ENCODE data around the gene SYNGR1.
"Not testable (repeated sequence)": the region's sequence is repeated elsewhere in the genome, so short reads cannot be mapped to it uniquely, and the experiment has no call there.

SYNGR1 gene

DNA sequence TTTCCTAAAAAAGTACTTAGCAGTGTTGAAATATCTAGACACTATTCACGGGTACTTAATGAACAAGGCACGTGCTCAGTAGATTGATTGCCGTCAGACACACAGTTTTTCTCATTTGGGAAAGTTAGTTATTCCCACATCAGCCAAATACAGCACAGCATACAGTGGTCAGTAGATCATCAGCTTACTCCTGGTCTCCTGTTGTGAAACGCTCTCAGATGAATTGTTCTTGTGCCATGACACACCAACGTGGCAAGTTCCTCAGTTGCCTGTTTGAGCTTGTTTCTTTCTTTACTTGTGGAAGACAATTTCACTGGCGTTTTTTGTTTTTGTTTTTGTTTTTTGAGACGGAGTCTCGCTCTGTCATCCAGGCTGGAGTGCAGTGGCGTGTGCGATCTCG is 58.4 kb downstream of the SYNGR1 start:
- DNase-seq (ENCODE audit: low spot score) = no peak
- TF ChIP-seq, protein P1, sequence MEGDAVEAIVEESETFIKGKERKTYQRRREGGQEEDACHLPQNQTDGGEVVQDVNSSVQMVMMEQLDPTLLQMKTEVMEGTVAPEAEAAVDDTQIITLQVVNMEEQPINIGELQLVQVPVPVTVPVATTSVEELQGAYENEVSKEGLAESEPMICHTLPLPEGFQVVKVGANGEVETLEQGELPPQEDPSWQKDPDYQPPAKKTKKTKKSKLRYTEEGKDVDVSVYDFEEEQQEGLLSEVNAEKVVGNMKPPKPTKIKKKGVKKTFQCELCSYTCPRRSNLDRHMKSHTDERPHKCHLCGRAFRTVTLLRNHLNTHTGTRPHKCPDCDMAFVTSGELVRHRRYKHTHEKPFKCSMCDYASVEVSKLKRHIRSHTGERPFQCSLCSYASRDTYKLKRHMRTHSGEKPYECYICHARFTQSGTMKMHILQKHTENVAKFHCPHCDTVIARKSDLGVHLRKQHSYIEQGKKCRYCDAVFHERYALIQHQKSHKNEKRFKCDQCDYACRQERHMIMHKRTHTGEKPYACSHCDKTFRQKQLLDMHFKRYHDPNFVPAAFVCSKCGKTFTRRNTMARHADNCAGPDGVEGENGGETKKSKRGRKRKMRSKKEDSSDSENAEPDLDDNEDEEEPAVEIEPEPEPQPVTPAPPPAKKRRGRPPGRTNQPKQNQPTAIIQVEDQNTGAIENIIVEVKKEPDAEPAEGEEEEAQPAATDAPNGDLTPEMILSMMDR (IDR thresholded peaks at IDR 0.05; ENCODE audit: borderline replicate concordance, control extremely low read depth, extremely low read depth, insufficient read depth, missing control alignments) = no peak
- in situ Hi-C loops (cut with MboI; ENCODE audit: low sequenced_read_pairs, unreplicated experiment) = no loop called here

DNA sequence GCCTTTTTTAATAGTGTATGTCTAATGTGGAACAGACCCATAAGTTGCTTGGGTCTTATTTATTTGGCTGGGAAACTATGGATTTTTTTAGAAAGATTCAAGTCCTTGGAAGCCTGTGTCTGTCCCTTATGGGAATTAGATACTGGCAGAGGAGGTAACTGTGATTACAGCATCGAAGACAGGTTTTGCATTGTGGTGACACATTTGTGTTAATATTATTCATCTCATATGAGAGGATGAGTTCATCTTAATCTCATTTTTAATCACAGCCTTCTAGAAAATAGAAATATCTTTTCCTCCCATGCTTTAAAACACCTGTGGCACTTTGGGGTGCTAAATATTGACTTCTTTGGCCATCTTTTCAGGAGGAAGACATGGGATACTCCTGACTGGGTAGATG is 59.0 kb downstream of the SYNGR1 start:
- TF ChIP-seq, protein P1 (IDR thresholded peaks at IDR 0.05; ENCODE audit: borderline replicate concordance, control extremely low read depth, extremely low read depth, insufficient read depth, missing control alignments) = no peak
- in situ Hi-C loops (cut with MboI; ENCODE audit: low sequenced_read_pairs, unreplicated experiment) = no loop called here
- DNase-seq (ENCODE audit: low spot score) = no peak

DNA sequence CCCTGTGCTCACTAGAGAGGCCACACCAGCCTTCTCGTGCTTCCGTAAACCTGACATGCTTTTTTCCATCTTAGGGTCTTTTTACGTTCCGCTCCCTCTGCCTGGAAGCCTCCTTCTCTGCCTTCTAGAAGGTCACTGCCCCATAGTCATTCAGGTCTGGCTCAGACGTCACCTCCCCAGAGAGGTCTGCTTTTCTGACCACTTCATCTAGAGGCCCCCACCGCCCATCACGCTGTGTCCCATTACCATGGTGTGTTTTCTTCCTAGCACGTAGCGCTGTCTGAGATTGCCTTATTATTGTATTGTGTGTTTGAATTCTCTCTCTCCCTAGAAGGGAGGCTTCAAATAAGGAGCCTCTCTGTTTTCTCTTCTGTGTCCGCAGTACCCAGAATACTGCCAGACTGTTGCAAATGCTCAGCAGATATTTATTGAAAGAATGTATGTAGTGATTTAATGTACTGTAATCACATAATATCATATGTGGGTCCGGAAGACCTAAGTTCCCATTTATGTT is 59.8 kb downstream of the SYNGR1 start:
- in situ Hi-C loops (cut with MboI; ENCODE audit: low sequenced_read_pairs, unreplicated experiment) = no loop called here
- TF ChIP-seq, protein P1 (IDR thresholded peaks at IDR 0.05; ENCODE audit: borderline replicate concordance, control extremely low read depth, extremely low read depth, insufficient read depth, missing control alignments) = no peak
- no peak for DNase-seq (ENCODE audit: low spot score)

DNA sequence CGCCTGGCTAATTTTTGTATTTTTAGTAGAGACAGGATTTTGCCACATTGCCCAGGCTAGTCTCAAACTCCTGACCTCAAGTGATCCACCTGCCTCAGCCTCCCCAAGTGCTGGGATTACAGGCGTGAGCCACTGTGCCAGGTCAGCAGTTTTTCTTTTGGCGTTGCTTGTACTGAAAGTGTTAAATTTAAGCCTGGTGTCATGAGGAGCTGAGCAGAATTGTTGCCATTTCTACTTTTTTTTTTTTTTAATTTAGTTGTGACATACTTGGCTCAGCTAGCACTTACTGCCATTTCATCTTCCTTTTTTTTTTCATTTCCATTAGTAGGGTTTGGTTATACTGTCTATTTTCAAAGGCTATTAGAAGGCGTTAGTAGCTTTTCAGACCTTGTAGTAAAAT is 60.5 kb downstream of the SYNGR1 start:
- TF ChIP-seq, protein P1 (IDR thresholded peaks at IDR 0.05; ENCODE audit: borderline replicate concordance, control extremely low read depth, extremely low read depth, insufficient read depth, missing control alignments) = no peak
- DNase-seq (ENCODE audit: low spot score) = no peak
- in situ Hi-C loops (cut with MboI; ENCODE audit: low sequenced_read_pairs, unreplicated experiment) = no loop called here

DNA sequence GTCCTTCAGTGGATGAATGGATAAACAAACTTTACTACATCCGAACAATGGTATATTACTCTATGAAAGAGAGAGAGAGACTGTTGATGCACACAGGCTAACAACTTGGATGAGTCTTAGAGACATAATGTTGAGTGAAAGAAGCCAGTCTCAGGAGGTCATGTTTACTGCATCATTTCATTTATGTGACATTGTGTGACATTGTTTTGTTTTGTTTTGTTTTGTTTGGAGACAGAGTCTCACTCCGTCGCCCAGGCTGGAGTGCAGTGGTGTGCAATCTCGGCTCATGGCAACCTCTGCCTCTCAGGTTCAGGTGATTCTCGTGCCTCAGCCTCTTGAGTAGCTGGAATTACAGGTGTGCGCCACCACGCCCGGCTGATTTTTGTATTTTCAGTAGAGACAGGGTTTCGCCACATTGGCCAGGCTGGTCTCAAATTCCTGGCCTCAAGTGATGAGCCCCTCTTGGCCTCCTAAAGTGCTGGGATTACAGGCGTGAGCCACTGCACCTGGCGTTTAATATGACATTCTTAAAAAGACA is 62.1 kb downstream of the SYNGR1 start:
- DNase-seq (ENCODE audit: low spot score); in situ Hi-C loops (cut with MboI; ENCODE audit: low sequenced_read_pairs, unreplicated experiment): not testable (repeated sequence)

DNA sequence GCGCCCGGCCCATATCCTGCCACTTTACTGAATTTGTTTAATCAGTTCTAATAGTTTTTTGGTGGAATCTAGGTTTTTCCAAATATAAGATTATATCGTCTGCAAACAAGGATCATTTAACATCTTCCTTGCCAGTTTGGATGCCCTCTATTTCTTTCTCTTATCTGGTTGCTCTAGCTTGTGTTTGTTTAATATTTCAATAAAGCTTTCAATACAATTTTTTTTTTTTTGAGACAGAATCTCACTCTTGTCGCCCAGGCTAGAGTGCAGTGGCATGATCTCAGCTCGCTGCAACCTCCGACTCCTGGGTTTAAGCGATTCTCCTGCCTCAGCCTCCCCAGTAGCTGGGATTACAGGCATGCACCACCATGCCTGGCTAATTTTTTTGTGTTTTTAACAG is 63.4 kb downstream of the SYNGR1 start:
- in situ Hi-C loops (cut with MboI; ENCODE audit: low sequenced_read_pairs, unreplicated experiment) = not testable (repeated sequence)

DNA sequence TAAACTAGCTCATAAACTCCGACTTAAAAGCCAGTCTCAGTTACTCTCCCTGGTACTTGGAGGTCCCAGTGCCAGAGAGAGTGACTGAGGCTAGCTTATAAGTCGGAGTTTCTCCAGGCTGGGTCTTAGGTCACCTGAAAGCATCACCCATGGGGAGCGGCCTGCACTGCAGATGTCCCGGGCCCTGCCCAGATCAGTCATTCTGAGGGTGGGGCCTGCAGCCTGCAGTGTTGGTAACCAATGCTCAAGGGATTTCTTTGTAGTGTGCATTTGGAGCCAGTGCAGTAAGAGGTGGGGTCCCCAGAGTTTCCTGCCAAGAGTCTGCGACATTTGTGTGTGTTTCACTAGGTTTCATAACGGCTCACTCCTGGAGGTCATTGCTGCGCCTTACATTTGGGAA is 64.6 kb downstream of the SYNGR1 start:
- in situ Hi-C loops (cut with MboI; ENCODE audit: low sequenced_read_pairs, unreplicated experiment) = no loop called here
- TF ChIP-seq, protein P1 (IDR thresholded peaks at IDR 0.05; ENCODE audit: borderline replicate concordance, control extremely low read depth, extremely low read depth, insufficient read depth, missing control alignments) = no peak

More for the DNA sequence above, 63.4 kb downstream of the SYNGR1 start:
- DNase-seq (ENCODE audit: low spot score) = not testable (repeated sequence)

DNA sequence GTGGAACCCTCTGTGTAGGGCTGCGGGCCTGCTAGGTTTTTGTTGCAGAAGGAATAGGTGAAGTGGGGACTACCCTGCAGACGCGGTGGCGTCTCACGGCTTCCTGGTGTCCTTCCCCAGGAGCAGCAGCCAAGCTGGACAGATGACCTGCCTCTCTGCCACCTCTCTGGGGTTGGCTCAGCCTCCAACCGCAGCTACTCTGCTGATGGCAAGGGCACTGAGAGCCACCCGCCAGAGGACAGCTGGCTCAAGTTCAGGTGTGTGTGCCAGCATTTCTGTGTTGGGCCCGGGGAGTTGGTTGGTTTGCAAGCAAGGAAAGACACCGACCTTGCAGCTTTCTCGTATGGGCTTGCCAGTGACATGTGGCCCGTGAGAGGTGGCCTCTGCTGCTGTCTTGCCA is 65.1 kb downstream of the SYNGR1 start:
- in situ Hi-C loops (cut with MboI; ENCODE audit: low sequenced_read_pairs, unreplicated experiment) = no loop called here
- TF ChIP-seq, protein P1 (IDR thresholded peaks at IDR 0.05; ENCODE audit: borderline replicate concordance, control extremely low read depth, extremely low read depth, insufficient read depth, missing control alignments) = no peak
- DNase-seq (ENCODE audit: low spot score) = no peak

More for the DNA sequence above, 64.6 kb downstream of the SYNGR1 start:
- no peak for DNase-seq (ENCODE audit: low spot score)
